Right lobe of liver (tissue), 6 donors: ENCODE results near the gene BRD3OS. TPM values are rescaled to one million over a fixed set of nuclear protein-coding genes. Genes with fewer than 3 reads are reported as not detected.
A peak's percentile ranks its signal among the peaks of the same experiment; 100 is the strongest.

Experiments
- ATAC-seq, 4 donors: fragments of 200-7000 bp; cut with Tn5 transposase; one replicate each; pipeline ENCODE4 v1.9.1; 2020; ENCODE audit warnings: mild to moderate bottlenecking in 4 of 4, moderate library complexity in 4 of 4
- DNase-seq, 3 donors: peaks; one replicate each; pipeline ENCODE4 v3.0.0-alpha.2; 2020
- H3K27ac ChIP-seq, 3 donors: fragments of 200-600 bp; one replicate each; pipeline ENCODE4 v1.8.0; 2022
- H3K27me3 ChIP-seq, 2 donors: fragments of 200-600 bp; one replicate each; pipeline ENCODE4 v1.8.0; 2022
- H3K36me3 ChIP-seq, 4 donors: fragments of 200-600 bp; sonication (generic) in 1 of 4; one replicate each; pipeline versions ENCODE4 v1.5.1 to v1.8.0; 2017 to 2022; ENCODE audit warnings: control low read depth in 1 of 4
- H3K4me1 ChIP-seq, 4 donors: fragments of 200-600 bp; sonication (generic) in 1 of 4; one replicate each; pipeline versions ENCODE4 v1.5.1 to v1.8.0; 2017 to 2022; ENCODE audit warnings: control low read depth in 1 of 4
- H3K4me3 ChIP-seq, 3 donors: fragments of 200-600 bp; one replicate each; pipeline ENCODE4 v1.8.0; 2022
- H3K9me3 ChIP-seq, 4 donors: fragments of 200-600 bp; sonication (generic) in 1 of 4; one replicate each; pipeline versions ENCODE4 v1.5.1 to v1.8.0; 2017 to 2022; ENCODE audit warnings: control low read depth in 1 of 4
- POLR2A ChIP-seq: fragments of 450-650 bp; IDR thresholded peaks from one replicate; pipeline ENCODE4 v1.6.1; 2017; ENCODE audit warnings: antibody characterized with exemption, mild to moderate bottlenecking
- WGBS: methylation state at CpG from one replicate; pipeline ENCODE4 v1.1.6; 2018; ENCODE audit warnings: low coverage, low lambda C conversion rate; ENCODE audit not compliant: insufficient coverage; ENCODE audit errors: missing lambda C conversion rate; 5-methylcytosine and 5-hydroxymethylcytosine counted together
- intact Hi-C, 2 donors: fragments of 100-400 bp; cut with DNase I; formaldehyde crosslinking; loops; one replicate each; pipeline versions ENCODE4 v1.11.2 to v1.14.1; 2022
- total RNA-seq, 6 experiments: library from RNA; depleted of rRNA in 2 of 6; stranded (reverse); fragments of >200 nt in 2 of 6; fragmentation: NEBNext Ultra II Directional in 3 of 6; extraction: Animal tissue kit (Norgen Biotek cat#: 25700) in 3 of 6; gene quantifications; one replicate each; pipeline versions ENCODE4 v1.1.0 to v1.2.4, GENCODE V29; 2016 to 2023
- TF ChIP-seq, protein P1 (sequence below), 4 donors: fragments of 200-600 bp in 3 of 4; fragments of 450-650 bp in 1 of 4; IDR thresholded peaks; one replicate each; pipeline versions ENCODE4 v1.5.1 to v1.8.0; 2016 to 2022; ENCODE audit warnings: antibody characterized with exemption in 4 of 4, mild to moderate bottlenecking in 2 of 4
- donor health status: DM: no; HTN: yes; CAD: no.
- donor health status: DM: no; HTN: no; CAD: no.
- donor health status: DM: no; HTN: no; CAD: no.
- donor health status: DM: no; HTN: yes; CAD: no.
- donor health status: DM: no; HTN: yes; CAD: no.

Gene BRD3OS
- total RNA-seq, 6 experiments from 2014 or later: 3.2 to 8.1 (median 5.9) TPM

- ATAC-seq: peak in 1 of 4 donors; percentile 8
- Histone ChIP-seq H3K27me3 (no peaks in the 10 kb centered on the region), H3K4me3 (no peak overlapping the region), H3K9me3 (no peaks in the 10 kb centered on the region), H3K4me1 (peaks cover 0 to 18% (median 0%) of the 10 kb centered on the region in 4 donors), H3K36me3 (no peaks in the 10 kb centered on the region), H3K27ac (peak overlapping the region in 1 of 3 donors; percentile 2)
- TF ChIP-seq, protein P1, sequence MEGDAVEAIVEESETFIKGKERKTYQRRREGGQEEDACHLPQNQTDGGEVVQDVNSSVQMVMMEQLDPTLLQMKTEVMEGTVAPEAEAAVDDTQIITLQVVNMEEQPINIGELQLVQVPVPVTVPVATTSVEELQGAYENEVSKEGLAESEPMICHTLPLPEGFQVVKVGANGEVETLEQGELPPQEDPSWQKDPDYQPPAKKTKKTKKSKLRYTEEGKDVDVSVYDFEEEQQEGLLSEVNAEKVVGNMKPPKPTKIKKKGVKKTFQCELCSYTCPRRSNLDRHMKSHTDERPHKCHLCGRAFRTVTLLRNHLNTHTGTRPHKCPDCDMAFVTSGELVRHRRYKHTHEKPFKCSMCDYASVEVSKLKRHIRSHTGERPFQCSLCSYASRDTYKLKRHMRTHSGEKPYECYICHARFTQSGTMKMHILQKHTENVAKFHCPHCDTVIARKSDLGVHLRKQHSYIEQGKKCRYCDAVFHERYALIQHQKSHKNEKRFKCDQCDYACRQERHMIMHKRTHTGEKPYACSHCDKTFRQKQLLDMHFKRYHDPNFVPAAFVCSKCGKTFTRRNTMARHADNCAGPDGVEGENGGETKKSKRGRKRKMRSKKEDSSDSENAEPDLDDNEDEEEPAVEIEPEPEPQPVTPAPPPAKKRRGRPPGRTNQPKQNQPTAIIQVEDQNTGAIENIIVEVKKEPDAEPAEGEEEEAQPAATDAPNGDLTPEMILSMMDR (IDR thresholded peaks at IDR 0.05): no peak
- TF ChIP-seq POLR2A: no peak
- 94% methylated on average over 3 of the region's 6 CpGs for WGBS
- intact Hi-C loops: no loop called here
- DNase-seq: no peak
Observed at GRCh38 chr9:134011401-134011800, 13.9 kb upstream of the BRD3OS start.

GRCh38 chr9:134014946-134015345, 10.3 kb upstream of the BRD3OS start:
- intact Hi-C loops: no loop called here
- TF ChIP-seq, protein P1 (IDR thresholded peaks at IDR 0.05): no peak
- no peak for TF ChIP-seq POLR2A
- no peak overlapping the region for H3K27ac ChIP-seq
- no peak overlapping the region for H3K4me3 ChIP-seq
- WGBS: no CpG with 5 or more reads among the region's 2 CpGs
- no peak for DNase-seq
- H3K36me3 ChIP-seq: no peaks in the 10 kb centered on the region
- H3K4me1 ChIP-seq: peaks cover 0 to 14% (median 0%) of the 10 kb centered on the region in 4 donors
- no peak for ATAC-seq
- H3K27me3 ChIP-seq: no peaks in the 10 kb centered on the region
- H3K9me3 ChIP-seq: no peaks in the 10 kb centered on the region

DNA sequence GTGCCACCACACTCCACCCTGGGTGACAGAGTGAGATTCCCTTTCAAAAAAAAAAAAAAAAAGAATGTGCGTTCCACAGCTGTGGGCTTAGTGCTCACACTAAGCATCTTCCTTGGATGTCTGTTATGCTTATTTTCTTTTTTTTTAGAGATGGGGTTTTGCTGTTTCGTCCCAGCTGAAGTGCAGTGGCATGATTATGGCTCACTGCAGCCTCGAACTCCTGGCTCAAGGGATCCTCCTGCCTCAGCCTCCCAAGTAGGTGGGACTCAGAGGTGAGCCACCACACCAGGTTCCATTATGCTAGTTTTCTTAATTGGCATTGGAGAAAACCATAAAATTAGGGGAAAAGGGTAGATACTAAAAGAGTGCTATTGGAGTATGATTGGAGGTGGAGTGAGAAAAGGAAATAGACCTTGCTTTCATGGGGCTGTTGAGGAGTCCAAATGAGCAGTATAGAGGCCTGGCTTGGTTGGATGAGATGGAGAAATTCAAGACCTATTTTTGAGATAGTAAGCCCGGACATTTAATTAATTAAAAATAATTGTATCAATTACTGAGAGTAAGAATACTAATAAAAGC, 978 bp upstream of the BRD3OS start:
- intact Hi-C loops: no loop called here
- H3K27ac ChIP-seq: no peak overlapping the region
- no peaks in the 10 kb centered on the region for H3K9me3 ChIP-seq
- DNase-seq (peak in 1 of 3 donors; percentile 13), ATAC-seq (no peak)
- no peak for TF ChIP-seq POLR2A
- TF ChIP-seq, protein P1 (IDR thresholded peaks at IDR 0.05): no peak
- peak overlapping the region in 1 of 3 donors; percentile 20 for H3K4me3 ChIP-seq
- H3K27me3 ChIP-seq: no peaks in the 10 kb centered on the region
- WGBS: 52% methylated on average over 4 of the region's 4 CpGs
- H3K4me1 ChIP-seq: peaks cover 0 to 24% (median 6%) of the 10 kb centered on the region in 4 donors
- no peaks in the 10 kb centered on the region for H3K36me3 ChIP-seq

DNA sequence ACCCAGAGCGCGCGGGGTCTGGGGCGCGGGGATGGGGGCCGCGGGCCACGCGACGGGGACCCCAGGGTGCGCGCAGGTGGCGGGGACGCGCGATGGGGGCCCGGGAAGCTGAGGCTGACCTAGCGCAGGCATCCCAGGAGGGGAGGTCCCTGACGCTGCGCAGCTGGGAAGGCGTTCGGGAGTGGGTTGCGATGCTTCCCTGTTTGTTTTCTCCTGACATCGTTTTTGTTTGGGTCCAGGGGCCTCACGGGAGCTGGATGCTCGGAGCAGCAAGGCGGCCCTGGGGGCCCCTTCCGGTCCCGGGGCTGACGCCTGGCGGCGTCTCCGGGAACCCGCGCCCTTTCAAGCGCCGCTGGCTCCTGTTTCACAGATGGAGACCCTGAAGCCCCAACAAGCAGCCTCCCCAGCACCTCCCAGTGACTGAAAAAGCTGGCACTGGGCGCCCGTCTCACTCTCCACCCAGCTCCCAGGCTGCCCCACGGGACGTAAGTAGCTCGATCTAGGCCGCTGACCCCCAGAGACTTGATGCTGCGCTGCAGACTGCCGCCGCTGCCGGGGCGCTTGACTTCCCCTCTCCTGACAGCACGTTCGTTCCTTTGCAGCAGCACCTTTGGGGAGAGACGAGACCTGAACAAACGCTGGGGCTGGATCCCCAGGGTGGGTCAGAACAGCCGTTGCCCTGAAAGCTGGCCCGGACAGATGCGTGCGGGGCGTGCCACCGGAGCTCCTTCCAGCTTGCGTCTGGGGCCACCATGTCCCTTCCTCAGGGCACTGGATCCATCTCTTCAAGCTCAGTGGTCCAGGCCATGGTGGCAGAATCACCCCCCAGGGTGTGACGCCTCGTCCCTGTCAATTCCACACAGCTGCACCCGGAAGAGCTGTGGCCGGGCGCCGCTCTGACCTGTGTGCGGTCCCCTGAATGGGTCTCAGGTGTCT, 593 bp downstream of the BRD3OS start:
- Histone ChIP-seq H3K9me3 (no peaks in the 10 kb centered on the region), H3K27ac (no peak overlapping the region), H3K36me3 (peaks cover 0 to 6% (median 1%) of the 10 kb centered on the region in 4 donors), H3K4me1 (peaks cover 0 to 31% (median 9%) of the 10 kb centered on the region in 4 donors), H3K4me3 (peak overlapping the region; percentile 82 to 86 (median 82)), H3K27me3 (no peaks in the 10 kb centered on the region)
- intact Hi-C loops: no loop called here
- no peak for TF ChIP-seq POLR2A
- DNase-seq (peak in 2 of 3 donors; percentile 51 to 66), ATAC-seq (no peak)
- 32% methylated on average over 8 of the region's 66 CpGs for WGBS

- 86% methylated on average over 12 of the region's 18 CpGs for WGBS
- Histone ChIP-seq H3K27me3 (no peaks in the 10 kb centered on the region), H3K36me3 (peaks cover 0 to 13% (median 5%) of the 10 kb centered on the region in 4 donors), H3K27ac (no peak overlapping the region), H3K9me3 (no peaks in the 10 kb centered on the region), H3K4me1 (peaks cover 0 to 31% (median 9%) of the 10 kb centered on the region in 4 donors), H3K4me3 (no peak overlapping the region)
- TF ChIP-seq, protein P1 (IDR thresholded peaks at IDR 0.05): no peak
- intact Hi-C loops: no loop called here
- no peak for ATAC-seq
- peak in 1 of 3 donors; percentile 62 for DNase-seq
Observed at GRCh38 chr9:134026581-134026980, 1.3 kb downstream of the BRD3OS start.
